GM12891 (cell line): Measurements from ENCODE around the gene SRMS.

Experiments used
- DNase-seq: peaks from one replicate; pipeline ENCODE4 v3.0.0; 2011; ENCODE audit warnings: low spot score; ENCODE audit not compliant: insufficient read length
- FAIRE-seq: peaks from 2 replicates; lab custom pipeline; 2011; peaks lifted over from hg19 to GRCh38; lab: Jason Lieb, UNC
- PAX5 ChIP-seq: IDR thresholded peaks from 2 replicates; pipeline ENCODE4 v1.6.1; 2011; ENCODE audit warnings: low read length, moderate library complexity, mild to moderate bottlenecking; ENCODE audit not compliant: insufficient read depth, severe bottlenecking
- POLR2A ChIP-seq: IDR thresholded peaks from 2 replicates; pipeline ENCODE4 v1.6.1; 2011; ENCODE audit warnings: low read depth, low read length, control low read depth
- POLR2AphosphoS5 ChIP-seq: IDR thresholded peaks from 2 replicates; pipeline ENCODE4 v1.6.1; 2011; ENCODE audit warnings: low read depth, low read length, control low read depth
- POU2F2 ChIP-seq: IDR thresholded peaks from 2 replicates; pipeline ENCODE4 v1.6.1; 2011; ENCODE audit warnings: low read depth, mild to moderate bottlenecking, control low read depth, low read length, moderate library complexity
- SPI1 ChIP-seq: IDR thresholded peaks from 2 replicates; pipeline ENCODE4 v1.6.1; 2011; ENCODE audit warnings: low read depth, low read length, control low read depth
- TAF1 ChIP-seq: IDR thresholded peaks from 2 replicates; pipeline ENCODE4 v1.6.1; 2011; ENCODE audit warnings: low read depth, low read length, control low read depth

SRMS gene

DNA sequence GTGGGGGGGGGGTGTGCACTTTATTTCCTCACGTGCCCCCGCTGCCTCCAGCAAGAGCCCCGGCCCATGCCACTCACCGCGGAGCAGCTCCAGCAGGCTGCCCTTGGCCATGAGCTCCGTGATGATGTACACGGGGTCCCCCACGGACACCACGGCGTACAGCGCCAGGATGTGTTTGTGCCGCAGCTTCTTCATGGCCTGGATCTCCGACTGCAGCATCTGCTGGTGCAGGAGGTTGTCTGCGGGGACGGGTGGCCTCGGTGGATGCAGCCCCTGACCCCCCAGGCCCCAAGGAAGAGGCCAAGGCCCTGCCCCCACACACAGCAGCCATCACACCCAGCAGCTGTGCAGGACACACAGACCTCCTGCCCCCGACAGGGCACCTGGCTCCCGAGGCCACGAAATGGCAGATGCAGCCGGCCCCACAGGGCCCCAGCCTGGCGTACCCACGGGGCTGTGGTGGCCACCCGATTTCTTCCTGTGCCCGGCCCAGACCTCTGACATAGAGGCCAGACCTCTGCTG lies 15.0 kb downstream of the SRMS start:
- FAIRE-seq: no peak
- no peak for DNase-seq
- no peak for TF ChIP-seq PAX5
- TF ChIP-seq POLR2AphosphoS5: no peak
- no peak for TF ChIP-seq SPI1
- TF ChIP-seq POLR2A: no peak
- no peak for TF ChIP-seq POU2F2
- no peak for TF ChIP-seq TAF1

DNA sequence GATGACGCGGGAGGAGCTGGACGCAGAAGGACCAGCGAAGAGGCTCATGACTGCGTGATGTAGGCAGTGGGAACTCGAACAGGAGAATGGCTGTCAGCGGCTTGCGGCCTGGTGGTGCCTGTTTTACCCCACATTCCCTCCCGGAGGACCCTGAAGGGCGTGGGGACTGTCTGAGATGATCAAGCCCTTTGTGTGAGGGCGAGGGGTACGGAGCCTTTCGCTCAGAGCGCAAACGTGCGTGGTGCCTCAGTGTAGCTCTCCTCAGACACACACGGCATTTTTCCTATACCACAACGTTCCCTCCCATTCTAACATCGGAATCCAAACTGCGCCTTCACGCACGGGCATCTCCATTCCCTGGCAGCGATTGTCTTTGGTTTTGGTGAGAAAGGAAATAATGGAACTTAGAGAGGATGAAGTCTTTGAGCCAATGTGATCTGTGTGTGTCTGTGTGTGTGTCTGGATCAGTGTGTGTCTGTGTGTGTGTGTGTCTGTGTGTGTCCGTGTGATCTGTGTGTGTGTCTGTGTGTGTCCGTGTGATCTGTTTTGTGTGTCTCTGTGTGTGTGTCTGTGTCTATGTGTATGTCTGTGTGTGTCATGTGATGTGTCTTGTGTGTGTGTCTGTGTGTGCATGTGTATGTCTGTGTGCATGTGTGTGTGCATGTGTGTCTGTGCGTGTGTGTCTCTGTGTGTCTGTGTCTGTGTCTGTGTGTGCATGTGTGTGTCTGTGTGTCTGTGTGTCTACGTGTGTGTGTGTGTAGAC lies 15.7 kb downstream of the SRMS start:
- DNase-seq: no peak
- no peak for TF ChIP-seq PAX5
- TF ChIP-seq SPI1: no peak
- TF ChIP-seq POLR2A: no peak
- TF ChIP-seq POLR2AphosphoS5: no peak
- no peak for TF ChIP-seq POU2F2
- FAIRE-seq: peak; percentile 9

DNA sequence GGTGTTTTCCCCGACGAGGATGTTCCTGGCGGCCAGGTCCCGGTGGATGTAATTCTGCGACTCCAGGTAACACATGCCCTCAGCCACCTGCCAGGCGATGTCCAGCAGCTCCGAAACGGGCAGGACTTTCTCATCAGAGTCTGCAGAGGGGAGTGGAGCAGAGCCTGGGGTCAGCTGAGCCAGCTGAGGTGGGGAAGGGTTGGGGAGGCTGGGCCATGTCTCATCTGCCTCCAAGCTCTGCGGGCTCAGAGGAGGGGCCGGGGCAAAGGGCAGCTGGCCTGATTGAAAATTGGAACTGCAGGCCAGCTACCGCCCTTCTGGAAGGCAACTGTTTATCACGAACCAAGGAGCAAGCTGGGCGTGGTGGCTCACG lies 16.8 kb downstream of the SRMS start:
- no peak for TF ChIP-seq TAF1
- no peak for TF ChIP-seq POU2F2
- no peak for TF ChIP-seq POLR2AphosphoS5
- no peak for TF ChIP-seq POLR2A
- TF ChIP-seq SPI1: no peak
- no peak for TF ChIP-seq PAX5
- DNase-seq: no peak
- no peak for FAIRE-seq

DNA sequence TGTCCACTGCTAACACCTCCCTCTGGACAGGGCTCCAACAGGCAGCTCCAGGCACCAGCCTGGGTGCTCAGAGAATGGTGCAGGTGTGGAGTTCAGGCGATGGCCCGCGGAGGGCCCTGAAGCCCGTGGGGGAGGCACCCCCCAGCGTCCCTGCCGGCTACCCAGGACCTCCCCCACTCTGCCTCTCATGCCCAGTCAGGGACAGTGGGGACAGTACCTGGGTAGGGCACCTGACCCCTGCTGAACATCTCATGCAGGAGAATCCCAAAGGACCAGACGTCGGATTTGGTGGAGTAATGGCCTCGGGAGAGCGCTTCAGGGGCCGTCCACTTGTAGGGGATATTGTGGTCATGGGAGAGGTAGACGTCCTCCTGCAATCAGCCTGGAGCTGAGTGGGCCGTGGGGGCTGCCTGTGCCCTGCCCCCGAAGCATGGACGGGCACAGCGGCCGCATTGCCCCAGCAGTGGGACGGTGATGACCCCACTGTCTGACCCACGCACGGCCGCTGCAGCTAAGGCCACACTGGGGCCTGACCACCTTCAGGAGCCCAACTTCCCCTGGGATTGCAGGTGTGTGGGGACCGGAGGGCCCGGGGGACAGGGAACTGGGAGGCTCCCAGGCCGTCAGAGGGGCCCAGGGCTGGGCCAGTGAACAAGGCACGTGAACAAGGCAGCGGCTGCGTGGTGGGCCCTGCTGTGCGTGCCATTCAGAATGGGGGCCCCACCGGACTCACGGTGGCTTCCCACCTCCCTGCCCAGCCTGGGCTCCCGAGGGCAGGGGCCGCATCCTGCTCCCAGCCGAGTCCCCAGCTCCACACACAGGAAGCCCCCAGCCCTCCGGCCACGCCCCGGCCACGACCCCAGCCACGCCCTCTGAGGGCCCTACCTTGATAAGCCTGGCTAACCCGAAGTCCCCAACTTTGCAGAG lies 17.4 kb downstream of the SRMS start:
- TF ChIP-seq SPI1: no peak
- no peak for TF ChIP-seq TAF1
- no peak for TF ChIP-seq POLR2A
- TF ChIP-seq POU2F2: no peak
- no peak for TF ChIP-seq PAX5
- no peak for TF ChIP-seq POLR2AphosphoS5
- DNase-seq (no peak), FAIRE-seq (no peak)

GRCh38 chr20:63529180-63529860 lies 18.2 kb downstream of the SRMS start:
- TF ChIP-seq SPI1: no peak
- TF ChIP-seq TAF1: no peak
- no peak for TF ChIP-seq PAX5
- no peak for TF ChIP-seq POLR2A
- TF ChIP-seq POLR2AphosphoS5: no peak
- no peak for TF ChIP-seq POU2F2
- no peak for DNase-seq
- FAIRE-seq: no peak

DNA sequence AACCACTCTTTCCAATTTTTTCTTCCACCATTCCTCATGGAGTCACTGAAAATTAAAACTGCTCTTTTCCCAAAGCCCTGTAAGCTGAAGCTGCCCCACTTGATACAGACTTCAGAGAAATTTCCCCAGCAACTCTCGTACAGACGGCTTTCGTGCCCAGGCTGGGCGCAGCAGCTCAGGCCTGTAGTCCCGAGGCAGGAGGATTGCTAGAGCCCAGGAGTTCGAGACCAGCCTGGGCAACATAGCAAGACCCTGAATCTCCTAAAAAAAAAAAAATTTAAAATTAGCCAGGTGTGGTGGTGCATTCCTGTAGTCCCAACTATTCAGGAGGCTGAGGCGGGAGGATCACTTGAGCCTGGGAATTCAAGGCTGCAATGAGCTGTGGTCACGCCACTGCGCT lies 20.4 kb downstream of the SRMS start:
- FAIRE-seq (no peak), DNase-seq (no peak)
- TF ChIP-seq PAX5 (no peak), POLR2A (no peak), POU2F2 (no peak), POLR2AphosphoS5 (no peak), TAF1 (no peak), SPI1 (no peak)

GRCh38 chr20:63525971-63526370 lies 21.6 kb downstream of the SRMS start:
- no peak for TF ChIP-seq POU2F2
- TF ChIP-seq PAX5: no peak
- no peak for TF ChIP-seq TAF1
- TF ChIP-seq POLR2A: no peak
- TF ChIP-seq POLR2AphosphoS5: no peak
- no peak for TF ChIP-seq SPI1
- FAIRE-seq: no peak
- no peak for DNase-seq

- TF ChIP-seq POU2F2 (no peak), SPI1 (no peak), POLR2A (no peak), POLR2AphosphoS5 (no peak), PAX5 (no peak), TAF1 (no peak)
- no peak for DNase-seq
- FAIRE-seq: no peak
Measured at GRCh38 chr20:63525185-63525584, 22.4 kb downstream of the SRMS start.
